AG09319 (cell line): ENCODE results near the gene TOP3A.

Experiments
- DNase-seq: peaks from one replicate; pipeline ENCODE4 v3.0.0-alpha.2; 2010; ENCODE audit warnings: low read depth; ENCODE audit errors: extremely low read depth
- TF ChIP-seq, protein P1 (sequence below): IDR thresholded peaks from 2 replicates; pipeline ENCODE4 v1.5.1; 2011; ENCODE audit warnings: low read depth, mild to moderate bottlenecking, inconsistent platforms, low read length, moderate library complexity

The TOP3A gene

DNA sequence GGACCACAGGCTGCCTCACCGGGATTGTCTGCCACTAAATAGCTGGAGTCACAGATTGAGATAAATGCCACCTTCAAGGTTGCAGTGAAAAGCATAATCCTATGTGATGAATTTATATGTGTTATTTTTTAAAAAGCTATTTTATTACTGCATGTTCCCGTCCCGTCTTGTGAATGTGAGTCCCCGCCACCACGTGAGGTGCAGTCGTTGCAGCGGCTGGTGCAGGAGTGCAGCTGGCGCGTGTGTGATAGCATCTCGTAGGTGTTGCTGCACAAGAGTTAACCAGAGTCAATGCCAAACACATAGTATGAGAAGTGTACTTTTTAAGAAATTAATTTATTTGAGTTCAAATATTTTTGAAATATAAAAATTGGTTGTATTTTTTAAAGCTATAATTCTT lies 12.8 kb upstream of the TOP3A start:
- DNase-seq = no peak
- TF ChIP-seq, protein P1, sequence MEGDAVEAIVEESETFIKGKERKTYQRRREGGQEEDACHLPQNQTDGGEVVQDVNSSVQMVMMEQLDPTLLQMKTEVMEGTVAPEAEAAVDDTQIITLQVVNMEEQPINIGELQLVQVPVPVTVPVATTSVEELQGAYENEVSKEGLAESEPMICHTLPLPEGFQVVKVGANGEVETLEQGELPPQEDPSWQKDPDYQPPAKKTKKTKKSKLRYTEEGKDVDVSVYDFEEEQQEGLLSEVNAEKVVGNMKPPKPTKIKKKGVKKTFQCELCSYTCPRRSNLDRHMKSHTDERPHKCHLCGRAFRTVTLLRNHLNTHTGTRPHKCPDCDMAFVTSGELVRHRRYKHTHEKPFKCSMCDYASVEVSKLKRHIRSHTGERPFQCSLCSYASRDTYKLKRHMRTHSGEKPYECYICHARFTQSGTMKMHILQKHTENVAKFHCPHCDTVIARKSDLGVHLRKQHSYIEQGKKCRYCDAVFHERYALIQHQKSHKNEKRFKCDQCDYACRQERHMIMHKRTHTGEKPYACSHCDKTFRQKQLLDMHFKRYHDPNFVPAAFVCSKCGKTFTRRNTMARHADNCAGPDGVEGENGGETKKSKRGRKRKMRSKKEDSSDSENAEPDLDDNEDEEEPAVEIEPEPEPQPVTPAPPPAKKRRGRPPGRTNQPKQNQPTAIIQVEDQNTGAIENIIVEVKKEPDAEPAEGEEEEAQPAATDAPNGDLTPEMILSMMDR = no peak

DNA sequence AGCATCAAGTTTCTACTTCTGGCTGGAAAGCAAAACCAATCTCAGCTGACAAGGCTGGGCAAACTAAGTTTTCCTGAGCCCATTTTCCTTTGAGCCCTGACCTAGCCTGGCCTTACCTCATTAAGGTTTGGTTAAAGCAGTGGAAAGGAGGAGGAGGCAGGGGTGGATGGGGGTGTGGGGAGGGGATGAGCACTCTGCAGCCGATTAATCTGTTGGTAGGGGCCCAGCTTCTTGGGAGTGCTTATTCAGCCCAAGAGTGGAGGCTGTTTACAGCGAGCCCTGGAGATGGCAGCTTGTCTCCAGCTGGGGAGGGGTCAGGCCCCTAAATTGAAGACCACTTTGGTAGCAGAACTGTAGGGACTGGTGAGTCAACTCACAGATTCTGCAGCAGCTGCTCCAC lies 12.3 kb upstream of the TOP3A start:
- DNase-seq = no peak
- TF ChIP-seq, protein P1 = no peak

DNA sequence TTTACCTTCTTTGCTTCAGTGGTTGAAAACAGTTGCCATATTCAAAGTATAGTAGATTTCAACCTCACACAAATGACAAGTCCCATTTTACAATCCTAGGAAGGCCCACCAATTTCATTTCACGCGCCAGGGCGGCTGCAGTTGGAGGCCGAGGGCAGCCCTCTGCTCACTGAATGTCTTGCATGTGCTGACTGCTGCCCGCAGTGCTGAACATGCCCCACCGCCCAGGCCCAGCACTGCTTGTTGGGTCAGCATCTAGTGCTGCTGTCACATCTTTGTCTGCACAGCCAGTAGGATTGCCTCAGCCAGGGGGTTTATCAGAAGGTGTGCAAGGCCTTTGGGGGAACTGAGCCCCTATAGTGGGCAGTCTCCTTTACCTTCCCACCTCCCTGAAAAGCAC lies 11.8 kb upstream of the TOP3A start:
- TF ChIP-seq, protein P1 = no peak

DNA sequence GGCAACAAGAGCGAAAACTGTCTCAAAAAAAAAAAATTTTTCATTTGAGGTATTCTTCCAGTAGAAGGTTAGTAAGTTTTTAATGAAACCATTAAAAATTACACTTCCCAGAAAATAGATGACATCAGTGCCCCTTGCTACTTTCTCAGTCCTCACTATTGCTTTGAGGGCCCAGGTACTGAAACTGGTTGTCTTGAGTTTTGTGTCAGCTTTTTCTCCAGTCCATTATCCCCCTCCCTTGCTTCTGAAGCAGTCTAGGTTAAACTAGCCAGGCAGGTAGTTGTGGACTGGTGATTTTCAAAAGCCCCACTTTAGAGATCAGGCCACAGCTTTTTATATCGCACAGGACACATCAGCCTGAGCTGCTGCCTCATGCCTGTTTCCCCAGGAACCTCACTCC lies 11.2 kb upstream of the TOP3A start:
- DNase-seq = no peak
- TF ChIP-seq, protein P1 = no peak

More for the DNA sequence above, 11.8 kb upstream of the TOP3A start:
- DNase-seq = no peak

DNA sequence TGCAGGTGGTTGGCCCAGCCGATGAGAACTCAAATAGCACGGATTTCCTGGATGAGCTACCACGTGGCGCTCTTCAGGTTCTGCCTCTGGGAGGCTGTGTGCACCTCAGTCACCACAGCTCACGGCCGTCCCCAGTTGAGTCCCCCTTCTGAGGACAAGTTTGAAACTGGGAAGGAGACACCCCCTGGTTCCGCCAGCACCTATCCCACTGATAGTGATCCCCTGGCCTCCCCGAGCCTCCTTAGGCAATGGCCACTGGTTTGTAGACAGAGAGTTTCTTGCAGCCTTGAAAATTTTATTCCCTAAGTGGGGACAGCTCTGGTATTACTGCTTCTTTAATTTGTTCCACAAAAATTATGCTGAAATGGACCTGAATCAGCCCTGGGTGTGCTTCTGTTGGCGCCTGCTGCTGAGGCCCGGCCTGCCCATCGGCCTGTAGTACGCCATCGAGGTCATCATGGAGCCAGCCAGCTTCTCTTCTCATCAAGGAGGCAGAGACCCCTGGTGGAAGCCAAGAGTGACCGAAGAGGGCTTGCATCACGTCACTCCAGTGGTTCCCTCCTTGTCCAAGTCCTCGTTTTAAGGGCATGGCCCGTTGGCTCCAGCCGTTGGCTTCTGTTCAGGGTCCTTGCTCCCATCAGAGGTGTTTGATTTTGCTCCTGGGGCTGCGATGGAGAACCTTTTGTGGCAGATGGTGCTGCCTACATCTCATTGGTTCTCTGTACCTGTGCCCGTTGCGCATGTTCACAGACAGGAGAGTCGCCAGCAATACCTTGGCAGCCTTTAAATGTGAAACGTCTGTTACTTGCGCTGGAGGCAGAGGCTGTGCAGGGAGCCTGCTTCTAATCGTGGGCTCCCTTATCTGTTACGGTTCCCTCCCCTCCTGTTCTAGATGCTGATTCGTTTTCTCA lies 9.6 kb upstream of the TOP3A start:
- no peak for DNase-seq
- TF ChIP-seq, protein P1 = no peak; the same call in 1 of the 2 replicates

DNA sequence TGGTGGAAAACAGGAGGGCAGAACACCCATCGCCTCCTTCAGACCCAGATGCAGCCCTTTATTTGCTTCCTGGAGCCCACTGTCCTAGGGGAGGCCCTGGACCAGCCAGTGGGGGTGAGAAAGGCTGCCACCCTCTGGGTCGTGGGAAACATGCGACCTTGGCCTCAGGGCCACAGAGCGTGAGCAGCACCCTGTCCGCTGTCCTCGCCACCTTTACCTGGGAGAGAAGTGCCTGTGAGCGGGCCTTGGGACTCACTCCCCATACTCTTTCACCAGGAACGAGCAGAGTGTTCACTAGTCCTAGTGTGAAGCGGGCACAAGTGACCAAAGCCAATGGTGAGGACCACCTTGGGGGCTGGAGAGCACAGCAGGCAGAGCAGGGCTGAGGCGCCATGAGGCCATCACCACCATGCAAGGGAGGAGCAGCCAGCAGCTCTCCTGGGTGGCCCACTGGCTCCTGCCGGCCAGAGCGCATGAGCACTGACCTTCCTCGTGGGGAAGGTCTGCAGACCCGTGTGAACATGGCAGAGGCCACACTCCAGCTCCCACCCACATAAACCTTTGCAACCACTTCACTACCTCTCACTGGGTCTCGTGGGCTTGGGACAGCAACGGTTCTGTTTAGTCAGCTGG lies 8.8 kb upstream of the TOP3A start:
- TF ChIP-seq, protein P1 = no peak
- no peak for DNase-seq

DNA sequence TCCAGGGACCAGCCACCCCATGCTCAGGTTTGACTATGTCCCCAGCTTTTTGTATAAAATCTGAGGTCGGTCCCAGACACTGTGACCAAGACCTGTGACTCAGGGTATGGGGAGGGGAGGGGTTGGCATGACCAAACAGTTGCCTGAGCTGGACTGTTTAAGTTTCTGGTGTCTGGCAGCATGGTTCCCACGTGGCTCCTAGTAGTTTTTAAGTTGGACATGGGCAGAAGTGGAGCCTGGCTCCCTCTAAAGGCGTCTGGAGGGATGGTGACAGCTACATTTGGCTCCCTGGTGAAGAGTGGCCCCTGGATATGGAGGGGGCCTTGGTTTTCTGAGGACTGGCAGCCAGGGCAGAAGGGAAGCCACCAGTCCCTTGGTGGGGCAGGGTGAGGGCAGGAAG lies 8.2 kb upstream of the TOP3A start:
- TF ChIP-seq, protein P1 = no peak; the same call in none of the 2 replicates
- no peak for DNase-seq
